Trophoblast cell (in vitro differentiated cells and primary cell): ENCODE results near the gene CLASP1.

Source experiments
- DNase-seq, 2 donors: peaks; one replicate each; pipeline ENCODE4 v3.0.0-alpha.2; 2016
- H2AFZ ChIP-seq: 2 replicates; pipeline ENCODE4 v1.6.1; 2013; ENCODE audit warnings: low read length, moderate library complexity, mild to moderate bottlenecking; ENCODE audit not compliant: insufficient read depth, poor library complexity
- H2AK5ac ChIP-seq: 2 replicates; pipeline ENCODE4 v1.6.1; 2013; ENCODE audit warnings: mild to moderate bottlenecking, low read length
- H2BK120ac ChIP-seq: 2 replicates; pipeline ENCODE4 v1.6.1; 2013; ENCODE audit warnings: low read length, mild to moderate bottlenecking, moderate library complexity; ENCODE audit not compliant: insufficient read depth, poor library complexity
- H2BK12ac ChIP-seq: 2 replicates; pipeline ENCODE4 v1.6.1; 2013; ENCODE audit warnings: mild to moderate bottlenecking, low read length, moderate library complexity
- H2BK5ac ChIP-seq: 2 replicates; pipeline ENCODE4 v1.6.1; 2013; ENCODE audit warnings: low read length, low read depth, moderate library complexity, mild to moderate bottlenecking; ENCODE audit not compliant: poor library complexity
- H3K14ac ChIP-seq: 2 replicates; pipeline ENCODE4 v1.6.1; 2013; ENCODE audit warnings: mild to moderate bottlenecking, low read length
- H3K18ac ChIP-seq: 2 replicates; pipeline ENCODE4 v1.6.1; 2013; ENCODE audit warnings: mild to moderate bottlenecking, low read length
- H3K23ac ChIP-seq: 2 replicates; pipeline ENCODE4 v1.6.1; 2013; ENCODE audit warnings: low read length
- H3K27ac ChIP-seq: 2 replicates; pipeline ENCODE4 v1.5.1; 2013; ENCODE audit warnings: low read depth, mild to moderate bottlenecking, inconsistent platforms, low read length, moderate library complexity
- H3K27me3 ChIP-seq: 2 replicates; pipeline ENCODE4 v1.6.1; 2013; ENCODE audit warnings: inconsistent platforms, mild to moderate bottlenecking, low read length, moderate library complexity; ENCODE audit not compliant: insufficient read depth
- H3K36me3 ChIP-seq, 2 experiments: 1 replicate in 1 of 2; 2 replicates in 1 of 2; pipeline ENCODE4 v1.6.1; 2013; ENCODE audit warnings: low read length in 2 of 2, mild to moderate bottlenecking in 2 of 2, moderate library complexity in 1 of 2; ENCODE audit not compliant: insufficient read depth in 2 of 2, control insufficient read depth in 1 of 2
- H3K4ac ChIP-seq: 2 replicates; pipeline ENCODE4 v1.6.1; 2013; ENCODE audit warnings: low read depth, mild to moderate bottlenecking, low read length, moderate library complexity
- H3K4me1 ChIP-seq, 2 experiments: 1 replicate in 1 of 2; 2 replicates in 1 of 2; pipeline ENCODE4 v1.6.1; 2013; ENCODE audit warnings: low read length in 2 of 2, mild to moderate bottlenecking in 2 of 2, moderate library complexity in 1 of 2; ENCODE audit not compliant: insufficient read depth in 2 of 2, control insufficient read depth in 1 of 2
- H3K4me2 ChIP-seq: 2 replicates; pipeline ENCODE4 v1.6.1; 2013; ENCODE audit warnings: inconsistent platforms, mild to moderate bottlenecking, low read length, moderate library complexity
- H3K4me3 ChIP-seq: 2 replicates; pipeline ENCODE4 v1.5.1; 2013; ENCODE audit warnings: mild to moderate bottlenecking, low read depth, low read length, inconsistent platforms
- H3K79me1 ChIP-seq: one replicate; pipeline ENCODE4 v1.6.1; 2013; ENCODE audit warnings: low read length
- H3K79me2 ChIP-seq: 2 replicates; pipeline ENCODE4 v1.6.1; 2013; ENCODE audit warnings: low read length, mild to moderate bottlenecking; ENCODE audit not compliant: control insufficient read depth, insufficient read depth, poor library complexity
- H3K9ac ChIP-seq: 2 replicates; pipeline ENCODE4 v1.6.1; 2013; ENCODE audit warnings: mild to moderate bottlenecking, low read length
- H3K9me3 ChIP-seq: 2 replicates; pipeline ENCODE4 v1.6.1; 2013; ENCODE audit warnings: low read depth, mild to moderate bottlenecking, control low read depth, inconsistent platforms, low read length; ENCODE audit not compliant: insufficient read depth
- H4K12ac ChIP-seq: 2 replicates; pipeline ENCODE4 v1.6.1; 2013; ENCODE audit warnings: low read depth, mild to moderate bottlenecking, low read length, moderate library complexity
- H4K8ac ChIP-seq: 2 replicates; pipeline ENCODE4 v1.6.1; 2013; ENCODE audit warnings: low read depth, mild to moderate bottlenecking, low read length, moderate library complexity
- H4K91ac ChIP-seq: one replicate; pipeline ENCODE4 v1.6.1; 2013; ENCODE audit warnings: low read depth, mild to moderate bottlenecking, low read length, moderate library complexity
- WGBS: extraction: QIAGEN DNeasy Blood & Tissue Kit; methylation state at CpG from one replicate; pipeline ENCODE4 v1.1.7; 2013; ENCODE audit warnings: missing lambda C conversion rate; ENCODE audit not compliant: insufficient read length, insufficient coverage; ENCODE audit errors: extremely low coverage; 5-methylcytosine and 5-hydroxymethylcytosine counted together

The CLASP1 gene

GRCh38 chr2:121387591-121388325 lies 261.5 kb downstream of the CLASP1 start:
- Histone ChIP-seq H3K79me2 (no peaks in the 10 kb centered on the region), H4K91ac (no peak overlapping the region), H2AK5ac (no peak overlapping the region), H3K27me3 (no peaks in the 10 kb centered on the region), H3K18ac (no peak overlapping the region), H2BK120ac (no peak overlapping the region), H4K12ac (no peak overlapping the region), H4K8ac (no peak overlapping the region), H2BK5ac (no peak overlapping the region), H2AFZ (no peak overlapping the region), H3K4me2 (no peak overlapping the region), H3K23ac (no peak overlapping the region), H3K79me1 (no peaks in the 10 kb centered on the region), H3K9me3 (no peaks in the 10 kb centered on the region), H3K36me3 (peaks cover 6 to 16% of the 10 kb centered on the region in 2 experiments), H2BK12ac (no peak overlapping the region), H3K4me1 (no peaks in the 10 kb centered on the region), H3K27ac (no peak overlapping the region), H3K14ac (no peak overlapping the region), H3K4ac (no peak overlapping the region), H3K9ac (no peak overlapping the region), H3K4me3 (no peak overlapping the region)
- no CpG with 5 or more reads among the region's 5 CpGs for WGBS
- no peak for DNase-seq

DNA sequence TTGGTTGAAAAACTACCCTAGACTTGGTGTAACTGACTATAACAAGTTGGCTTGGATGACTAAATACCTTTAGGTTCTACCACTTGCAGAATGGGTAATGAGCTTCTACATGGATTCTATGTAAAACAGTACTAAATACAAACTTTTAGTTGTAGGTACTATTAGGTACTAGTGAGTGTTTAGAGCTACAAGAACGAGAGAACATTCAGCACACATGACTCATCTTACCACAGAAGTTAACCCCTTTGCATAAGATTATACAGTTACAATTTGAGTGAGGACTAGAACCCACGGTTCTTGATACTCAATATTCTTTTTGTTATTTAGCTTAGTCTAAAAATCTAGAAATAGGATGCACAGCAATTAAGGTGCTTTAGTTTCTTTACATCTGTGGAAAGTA lies 262.6 kb downstream of the CLASP1 start:
- no peak overlapping the region for H4K91ac ChIP-seq
- no peaks in the 10 kb centered on the region for H3K4me1 ChIP-seq
- DNase-seq: no peak
- H4K8ac ChIP-seq: no peak overlapping the region
- H2BK120ac ChIP-seq: no peak overlapping the region
- H3K14ac ChIP-seq: no peak overlapping the region
- H3K4me3 ChIP-seq: no peak overlapping the region
- H3K23ac ChIP-seq: no peak overlapping the region
- no peak overlapping the region for H3K9ac ChIP-seq
- H2BK12ac ChIP-seq: no peak overlapping the region
- H3K79me1 ChIP-seq: no peaks in the 10 kb centered on the region
- H2AK5ac ChIP-seq: no peak overlapping the region
- H3K79me2 ChIP-seq: no peaks in the 10 kb centered on the region
- WGBS: no CpG with 5 or more reads among the region's 2 CpGs
- no peak overlapping the region for H3K4ac ChIP-seq
- H3K27ac ChIP-seq: no peak overlapping the region
- H3K27me3 ChIP-seq: no peaks in the 10 kb centered on the region
- H3K18ac ChIP-seq: no peak overlapping the region
- no peaks in the 10 kb centered on the region for H3K9me3 ChIP-seq
- H2AFZ ChIP-seq: no peak overlapping the region
- H3K4me2 ChIP-seq: no peak overlapping the region
- no peak overlapping the region for H4K12ac ChIP-seq
- peaks cover 11 to 24% of the 10 kb centered on the region in 2 experiments for H3K36me3 ChIP-seq
- no peak overlapping the region for H2BK5ac ChIP-seq

DNA sequence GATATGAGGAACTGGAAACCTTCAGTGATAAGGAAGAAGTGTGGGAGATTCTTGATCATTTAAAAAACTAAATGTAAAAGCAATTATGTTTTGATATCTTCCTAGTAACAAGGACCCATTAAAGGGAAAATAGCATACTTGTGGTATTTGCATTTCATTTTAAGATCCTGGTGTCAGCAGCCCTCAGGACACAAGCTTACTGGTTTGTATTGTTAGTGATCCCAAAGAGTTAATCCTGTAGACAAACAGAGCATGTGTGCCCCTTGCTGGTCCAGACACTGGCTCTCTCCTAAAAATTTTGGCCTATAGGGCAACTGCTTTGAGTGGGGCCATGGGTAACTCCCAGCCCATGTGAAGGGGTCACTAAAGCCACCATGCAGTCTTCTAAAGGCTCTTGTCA lies 263.2 kb downstream of the CLASP1 start:
- Histone ChIP-seq H3K79me2 (no peaks in the 10 kb centered on the region), H3K79me1 (no peaks in the 10 kb centered on the region), H4K8ac (no peak overlapping the region), H3K9ac (no peak overlapping the region), H3K4me1 (no peaks in the 10 kb centered on the region), H2BK120ac (no peak overlapping the region), H3K27me3 (no peaks in the 10 kb centered on the region), H2BK12ac (no peak overlapping the region), H3K4me3 (no peak overlapping the region), H4K91ac (no peak overlapping the region), H3K14ac (no peak overlapping the region), H3K23ac (no peak overlapping the region), H4K12ac (no peak overlapping the region), H3K36me3 (peaks cover 12 to 27% of the 10 kb centered on the region in 2 experiments), H3K27ac (no peak overlapping the region), H3K18ac (no peak overlapping the region), H2AK5ac (no peak overlapping the region), H3K4me2 (no peak overlapping the region), H3K4ac (no peak overlapping the region), H2AFZ (no peak overlapping the region), H2BK5ac (no peak overlapping the region), H3K9me3 (no peaks in the 10 kb centered on the region)
- no peak for DNase-seq

DNA sequence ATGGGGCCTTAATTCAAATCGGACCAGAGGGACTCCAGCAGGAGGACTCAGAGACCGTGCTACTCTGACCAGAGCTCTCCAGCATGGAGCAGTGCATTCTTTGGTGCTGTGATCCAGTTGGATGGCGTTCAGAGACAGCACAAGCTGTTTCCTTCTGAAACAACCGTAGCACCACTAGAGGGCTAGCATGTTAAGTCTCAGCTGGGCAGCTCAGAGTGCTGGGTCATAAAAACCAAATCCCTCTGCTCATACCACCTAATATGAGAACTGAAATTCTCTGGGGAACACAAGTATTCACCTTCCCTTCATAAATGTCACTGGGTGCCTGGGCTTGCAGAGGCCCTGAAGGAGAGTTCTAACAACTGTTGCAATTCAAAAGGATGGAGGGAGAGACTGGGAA lies 266.5 kb downstream of the CLASP1 start:
- no peak overlapping the region for H4K8ac ChIP-seq
- no peak overlapping the region for H3K9ac ChIP-seq
- no CpG with 5 or more reads among the region's 4 CpGs for WGBS
- H3K4ac ChIP-seq: no peak overlapping the region
- peaks cover 14 to 32% of the 10 kb centered on the region in 2 experiments for H3K36me3 ChIP-seq
- no peak overlapping the region for H4K12ac ChIP-seq
- H3K79me1 ChIP-seq: no peaks in the 10 kb centered on the region
- H3K9me3 ChIP-seq: no peaks in the 10 kb centered on the region
- no peak overlapping the region for H2BK12ac ChIP-seq
- no peak overlapping the region for H3K4me2 ChIP-seq
- H2AFZ ChIP-seq: no peak overlapping the region
- no peak overlapping the region for H2BK120ac ChIP-seq
- no peaks in the 10 kb centered on the region for H3K79me2 ChIP-seq
- DNase-seq: no peak
- no peak overlapping the region for H3K18ac ChIP-seq
- no peak overlapping the region for H3K27ac ChIP-seq
- H2BK5ac ChIP-seq: no peak overlapping the region
- no peaks in the 10 kb centered on the region for H3K4me1 ChIP-seq
- H3K23ac ChIP-seq: no peak overlapping the region
- no peaks in the 10 kb centered on the region for H3K27me3 ChIP-seq
- no peak overlapping the region for H3K4me3 ChIP-seq
- no peak overlapping the region for H3K14ac ChIP-seq
- no peak overlapping the region for H2AK5ac ChIP-seq
- H4K91ac ChIP-seq: no peak overlapping the region
